ES-I3 (cell line): ENCODE data around the gene C1QTNF12.

ENCODE experiments used
- H3K36me3 ChIP-seq: 2 replicates; pipeline ENCODE4 v1.6.1; 2013; ENCODE audit warnings: mild to moderate bottlenecking, low read length, control low read depth, moderate library complexity; ENCODE audit not compliant: insufficient read depth
- H3K4me1 ChIP-seq: 2 replicates; pipeline ENCODE4 v1.6.1; 2013; ENCODE audit warnings: mild to moderate bottlenecking, control low read depth, low read length; ENCODE audit not compliant: insufficient read depth
- H3K9ac ChIP-seq: 2 replicates; pipeline ENCODE4 v1.6.1; 2013; ENCODE audit warnings: low read depth, mild to moderate bottlenecking, low read length, moderate library complexity
- H3K9me3 ChIP-seq: 2 replicates; pipeline ENCODE4 v1.6.1; 2013; ENCODE audit warnings: mild to moderate bottlenecking, low read length, moderate library complexity; ENCODE audit not compliant: control insufficient read depth, insufficient read depth

The C1QTNF12 gene

DNA sequence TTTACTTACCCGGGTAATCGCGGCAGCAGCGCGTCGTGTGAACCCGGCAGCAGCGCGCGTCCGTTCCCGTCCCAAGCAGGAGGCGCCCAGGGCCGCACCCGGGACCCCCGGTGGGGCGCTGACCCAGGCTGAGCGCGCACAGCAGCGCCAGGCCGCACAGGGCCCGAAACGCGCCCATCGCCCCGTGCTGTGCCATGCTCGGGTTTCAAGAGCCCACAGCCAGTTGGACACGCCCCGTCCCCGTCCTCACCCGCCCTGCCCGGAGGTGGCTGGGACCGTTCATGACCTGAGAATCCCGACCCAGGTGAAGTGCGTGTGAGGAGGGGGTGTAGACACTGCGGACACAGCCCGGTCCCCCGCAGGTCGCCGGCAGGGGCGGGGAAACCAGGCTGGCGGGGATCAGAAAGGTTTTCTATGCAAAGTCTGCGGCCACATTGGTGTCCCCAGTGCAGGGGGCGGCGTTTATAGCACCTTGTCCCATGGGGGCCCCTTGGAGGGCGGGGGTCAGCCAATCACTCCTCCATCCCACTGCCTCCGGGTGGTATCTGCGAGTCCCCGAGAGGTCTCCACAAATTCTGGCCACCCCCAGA lies 40.1 kb downstream of the C1QTNF12 start, which contains the start of gene TNFRSF18:
Gene TNFRSF18 (minus strand): TSS at position 217 of the 590 bp plus-strand sequence. CDS start 21 bp downstream, at position 196.
- H3K9ac ChIP-seq: peak within 1 kb of the TSS; percentile 32
- H3K36me3 ChIP-seq: no peaks in the 10 kb centered on the region
- H3K9me3 ChIP-seq: no peaks in the 10 kb centered on the region
- H3K4me1 ChIP-seq: peaks cover 7% of the 10 kb centered on the region; the same call in 1 of the 2 replicates

DNA sequence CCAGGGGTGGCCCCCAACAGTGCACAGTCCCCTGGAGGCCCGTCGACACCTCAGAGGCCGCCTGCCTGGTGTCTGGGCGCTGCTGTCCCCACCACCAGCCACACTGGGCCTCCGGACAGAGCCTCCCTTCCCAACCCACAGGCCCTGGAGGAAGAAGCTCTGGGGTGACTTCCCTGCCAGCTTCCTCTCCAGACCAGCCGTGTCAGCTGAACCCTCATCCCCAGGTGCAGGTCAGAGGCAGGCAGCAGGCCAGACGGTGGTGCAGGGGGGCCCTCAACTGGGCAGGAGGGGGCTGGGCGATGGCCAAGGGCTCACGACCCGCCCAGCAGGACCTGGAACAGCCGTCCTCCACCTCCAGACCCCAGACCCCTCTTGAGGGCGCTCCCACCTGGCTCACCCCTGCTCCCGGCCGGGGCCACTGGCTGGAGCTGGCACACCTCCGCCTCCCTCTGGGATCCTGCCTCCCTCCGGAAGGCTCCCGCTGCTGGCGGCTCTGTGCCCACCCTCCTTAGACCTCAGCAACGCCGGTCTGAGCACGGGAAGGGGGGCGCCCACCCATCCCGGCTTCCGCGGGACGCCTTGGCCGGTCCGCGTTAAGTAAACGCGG lies 40.6 kb downstream of the C1QTNF12 start:
- H3K9ac ChIP-seq: peak overlapping the region; percentile 32; the same call in 1 of the 2 replicates
- H3K4me1 ChIP-seq: peaks cover 7% of the 10 kb centered on the region; the same call in 1 of the 2 replicates
- no peaks in the 10 kb centered on the region for H3K9me3 ChIP-seq
- no peaks in the 10 kb centered on the region for H3K36me3 ChIP-seq

DNA sequence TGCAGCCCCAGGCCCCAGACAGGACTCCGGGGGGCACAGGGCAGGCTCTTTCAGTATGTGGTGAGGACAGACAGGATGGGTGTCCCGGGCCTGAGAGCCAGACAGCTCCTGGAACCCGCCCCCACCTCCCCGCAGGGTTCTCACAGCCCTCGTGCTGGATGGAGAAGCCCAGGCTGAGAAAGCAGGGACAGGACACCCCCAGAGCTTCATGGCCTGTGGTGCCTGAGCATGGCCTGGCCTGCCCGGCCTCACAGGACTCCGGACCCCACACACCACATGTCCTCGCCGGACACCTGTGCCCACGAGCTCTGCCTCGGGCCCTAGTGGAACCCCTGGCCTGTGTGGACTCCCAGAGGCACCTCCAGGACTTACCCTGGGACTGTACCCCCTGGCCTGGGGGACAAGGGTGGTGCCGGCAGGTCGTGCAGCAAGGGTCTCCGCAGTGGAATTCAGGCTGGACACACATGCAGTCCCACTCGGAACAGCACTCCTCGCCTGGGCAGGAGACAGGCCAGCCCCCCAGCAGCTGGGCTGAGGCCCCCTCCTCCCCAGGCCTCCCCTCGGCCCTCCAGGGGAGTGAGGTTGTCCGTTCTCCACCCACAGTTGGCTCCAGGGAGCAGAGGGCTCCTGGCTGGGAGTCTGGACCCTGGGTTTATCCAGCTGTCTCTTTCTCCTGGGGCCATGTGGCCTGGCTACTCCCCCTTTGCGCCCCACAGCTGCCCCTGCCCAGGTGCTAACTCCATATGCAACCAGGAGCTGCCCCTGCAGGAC lies 41.3 kb downstream of the C1QTNF12 start:
- H3K36me3 ChIP-seq: no peaks in the 10 kb centered on the region
- H3K4me1 ChIP-seq: peaks cover 7% of the 10 kb centered on the region; the same call in 1 of the 2 replicates
- no peak overlapping the region for H3K9ac ChIP-seq
- H3K9me3 ChIP-seq: no peaks in the 10 kb centered on the region

DNA sequence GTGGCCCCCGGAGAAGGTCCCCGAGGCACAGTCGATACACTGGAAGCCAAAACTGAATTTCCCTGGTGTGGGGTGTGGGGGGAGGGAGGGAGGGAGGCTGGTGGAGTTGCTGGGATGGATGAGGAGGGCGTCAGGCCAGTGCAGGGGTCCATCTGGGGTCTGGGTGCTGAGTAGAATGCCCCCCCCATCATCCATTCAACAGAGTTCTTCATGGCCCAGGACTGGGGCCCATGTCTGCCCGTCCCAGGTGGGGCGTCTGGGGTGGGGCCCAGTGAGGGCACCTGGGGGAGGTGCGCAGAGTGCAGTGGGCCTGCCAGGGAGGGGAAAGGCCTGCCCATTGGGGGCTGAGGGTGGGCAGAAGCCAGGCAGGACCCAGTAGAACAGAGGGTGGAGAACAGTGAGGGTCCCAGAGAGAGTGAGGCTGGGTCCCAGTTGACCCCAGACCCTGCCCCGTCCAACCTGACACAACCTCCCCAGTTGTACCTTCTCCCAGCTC lies 42.0 kb downstream of the C1QTNF12 start:
- H3K9ac ChIP-seq: no peak overlapping the region
- H3K9me3 ChIP-seq: no peaks in the 10 kb centered on the region
- no peaks in the 10 kb centered on the region for H3K36me3 ChIP-seq
- peaks cover 7% of the 10 kb centered on the region; the same call in 1 of the 2 replicates for H3K4me1 ChIP-seq

DNA sequence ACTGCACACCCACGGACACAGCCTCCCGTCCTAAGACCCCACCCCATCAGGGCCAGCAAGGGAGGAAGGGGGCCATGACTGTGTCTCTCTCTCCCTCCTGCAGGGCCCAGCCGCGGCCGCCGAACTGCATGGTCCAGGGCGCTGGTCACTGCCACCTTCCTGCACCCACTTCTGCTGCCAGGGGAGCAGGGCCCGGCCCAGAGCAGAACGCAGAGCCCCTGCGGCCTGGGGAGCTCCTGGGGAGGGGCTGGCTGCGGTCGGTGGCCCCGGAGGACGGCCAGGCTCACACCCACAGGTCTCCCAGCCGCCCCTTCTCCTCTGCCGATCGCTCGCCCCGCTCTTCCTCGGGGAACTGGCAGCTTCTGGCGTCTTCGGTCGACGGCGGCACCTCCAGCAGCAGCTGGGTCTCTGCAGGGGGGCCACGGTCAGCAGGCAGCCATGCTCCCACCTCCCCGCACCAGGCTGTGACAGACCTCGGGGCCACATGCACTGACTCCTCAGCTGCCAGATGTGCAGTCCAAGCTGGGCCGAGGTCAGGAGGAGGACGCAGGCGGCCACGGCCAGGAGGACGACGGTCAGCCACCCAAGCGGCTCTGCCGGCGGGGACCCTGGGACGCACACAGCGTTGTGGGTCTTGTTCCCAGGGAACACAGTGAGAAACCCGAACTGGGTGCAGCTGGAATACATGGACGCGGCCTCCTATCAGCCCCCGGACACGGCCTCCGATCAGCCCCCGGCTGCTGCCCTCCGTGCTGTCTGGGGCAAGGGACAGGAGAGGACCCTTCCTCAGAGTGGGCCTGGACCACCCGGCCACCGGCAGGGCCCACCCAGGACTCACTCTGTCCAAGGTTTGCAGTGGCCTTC lies 42.7 kb downstream of the C1QTNF12 start:
- H3K36me3 ChIP-seq: no peaks in the 10 kb centered on the region
- H3K4me1 ChIP-seq: peaks cover 7% of the 10 kb centered on the region; the same call in 1 of the 2 replicates
- no peaks in the 10 kb centered on the region for H3K9me3 ChIP-seq
- H3K9ac ChIP-seq: no peak overlapping the region

DNA sequence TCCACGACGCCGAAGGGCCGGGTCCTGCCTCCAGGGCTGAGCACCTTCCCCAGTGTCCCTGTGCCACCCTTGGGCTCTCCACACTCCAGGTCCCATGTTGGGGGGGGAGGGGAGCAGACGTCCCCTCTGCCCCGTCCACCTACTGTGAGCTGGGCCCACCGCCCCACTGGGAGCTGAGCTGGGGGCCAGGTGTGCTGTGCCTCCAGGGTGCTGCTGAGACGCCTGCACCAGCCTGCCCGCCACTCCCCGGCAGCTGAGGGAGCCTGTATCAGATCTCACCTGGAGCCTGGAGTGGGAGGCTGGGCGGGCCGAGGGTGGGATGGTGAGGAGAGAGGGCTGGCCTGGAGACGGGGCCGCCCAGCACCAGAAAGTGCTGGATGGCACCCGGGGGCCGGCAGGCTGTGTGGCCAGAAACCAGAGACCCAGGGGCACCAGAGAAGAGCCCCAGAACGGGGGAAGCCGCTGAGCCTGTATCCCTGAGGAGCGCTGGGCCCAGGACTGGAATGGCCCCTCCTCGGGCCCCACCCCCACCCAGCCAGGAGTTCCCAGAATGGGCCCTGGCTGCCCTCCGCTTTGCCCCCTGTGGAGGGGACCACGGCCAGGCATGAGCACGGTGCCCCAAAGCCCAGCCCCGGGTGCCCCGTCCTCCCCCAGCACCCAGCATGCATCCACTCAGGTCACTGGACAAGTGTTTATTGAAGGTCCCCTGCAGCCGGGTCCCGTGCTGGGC lies 43.5 kb downstream of the C1QTNF12 start:
- Histone ChIP-seq H3K36me3 (no peaks in the 10 kb centered on the region), H3K9me3 (no peaks in the 10 kb centered on the region), H3K4me1 (peaks cover 4% of the 10 kb centered on the region; the same call in 1 of the 2 replicates), H3K9ac (no peak overlapping the region)

DNA sequence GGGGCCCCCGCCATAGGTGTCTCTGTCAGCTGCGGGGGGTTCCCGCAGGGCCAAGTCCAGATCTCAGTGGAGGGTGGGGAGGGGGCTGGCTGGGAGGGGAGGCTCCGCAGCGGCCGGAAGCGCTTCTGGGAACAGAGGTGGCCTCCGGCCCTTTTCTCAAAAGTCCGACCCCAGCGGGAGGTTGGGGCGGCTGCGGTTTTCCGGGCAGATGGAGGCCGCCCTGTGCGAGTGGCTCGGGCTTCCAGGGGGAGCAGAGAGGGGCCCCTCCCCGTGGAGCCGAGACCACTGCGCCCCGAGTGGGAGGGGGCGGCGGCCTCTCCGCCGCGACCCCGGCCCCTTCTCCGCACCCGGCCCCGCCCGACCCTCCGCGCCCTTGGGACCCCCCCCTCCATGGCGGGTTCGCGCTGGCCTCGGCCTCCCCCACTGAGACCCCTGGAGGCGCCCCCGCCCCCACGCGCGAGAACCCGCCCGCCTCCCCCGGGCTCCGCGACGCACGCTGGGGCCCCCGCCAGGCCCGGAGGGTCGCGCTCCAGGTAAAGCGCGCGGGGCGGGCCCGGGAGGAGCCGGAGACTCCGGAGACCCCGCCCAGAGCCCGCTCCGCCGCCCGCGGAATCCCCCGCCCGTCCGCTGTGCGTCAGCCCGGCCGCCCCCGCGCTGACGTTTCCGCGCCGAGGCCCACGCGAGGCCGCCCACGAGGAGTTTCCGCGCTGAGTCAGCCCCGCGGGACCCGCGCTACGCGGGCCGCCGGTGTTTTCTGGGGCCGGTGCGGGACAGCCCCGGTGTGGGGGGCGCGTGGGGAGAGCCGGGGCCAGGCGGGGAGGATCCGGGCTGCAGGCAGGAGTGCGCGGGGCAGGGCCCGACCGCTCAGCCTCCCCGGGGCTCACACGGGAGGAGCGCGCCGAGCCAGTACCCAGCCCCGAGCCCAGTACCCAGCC lies 45.4 kb downstream of the C1QTNF12 start:
- H3K4me1 ChIP-seq: no peaks in the 10 kb centered on the region; the same call in 1 of the 2 replicates
- peak overlapping the region; percentile 48 for H3K9ac ChIP-seq
- no peaks in the 10 kb centered on the region for H3K9me3 ChIP-seq
- H3K36me3 ChIP-seq: no peaks in the 10 kb centered on the region

DNA sequence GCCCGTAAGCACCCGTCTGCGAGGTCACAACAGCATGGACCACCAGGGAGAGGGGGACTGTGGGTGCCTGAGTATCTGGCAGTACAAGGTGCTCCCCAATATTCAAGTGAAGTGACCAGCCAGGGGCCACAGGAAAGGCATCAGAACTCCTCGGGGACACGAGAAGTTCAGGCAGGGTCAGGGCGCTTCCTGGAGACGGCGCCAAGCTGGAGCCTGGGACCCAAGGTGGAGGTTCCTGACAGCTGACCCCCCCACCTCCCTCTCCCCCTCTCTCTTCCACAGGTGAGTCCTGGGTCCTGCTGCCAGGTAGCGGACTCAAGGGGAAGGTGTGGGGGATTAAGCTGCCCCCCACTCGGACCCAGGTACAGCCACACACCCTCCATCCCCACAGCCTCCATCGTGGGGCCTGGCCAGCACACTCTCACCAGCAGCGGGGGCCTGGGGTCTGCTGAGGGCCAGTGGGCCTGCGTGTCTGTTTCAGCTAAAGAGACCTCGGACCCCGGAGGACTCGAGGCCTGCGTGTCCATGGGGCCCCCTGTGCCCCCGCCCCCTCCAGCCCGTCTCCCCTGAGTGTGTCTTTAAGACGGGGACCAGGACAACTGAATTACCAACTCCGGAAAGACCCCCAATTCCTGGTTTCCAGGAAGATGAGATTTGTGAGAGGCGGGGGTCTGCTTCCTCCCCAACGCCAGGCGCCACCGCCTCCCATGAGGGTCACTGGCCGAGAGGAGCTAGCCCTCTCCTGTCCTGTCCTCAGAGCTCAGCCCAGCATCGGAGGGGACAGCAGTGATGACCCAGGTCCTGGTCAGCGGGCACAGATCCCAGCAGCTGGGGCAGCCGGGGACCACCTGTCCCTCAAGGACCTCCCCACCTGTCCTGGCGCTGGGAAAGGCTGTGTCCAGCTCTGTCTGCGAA lies 46.3 kb downstream of the C1QTNF12 start:
- no peaks in the 10 kb centered on the region for H3K36me3 ChIP-seq
- no peaks in the 10 kb centered on the region for H3K4me1 ChIP-seq
- no peak overlapping the region for H3K9ac ChIP-seq
- no peaks in the 10 kb centered on the region for H3K9me3 ChIP-seq

DNA sequence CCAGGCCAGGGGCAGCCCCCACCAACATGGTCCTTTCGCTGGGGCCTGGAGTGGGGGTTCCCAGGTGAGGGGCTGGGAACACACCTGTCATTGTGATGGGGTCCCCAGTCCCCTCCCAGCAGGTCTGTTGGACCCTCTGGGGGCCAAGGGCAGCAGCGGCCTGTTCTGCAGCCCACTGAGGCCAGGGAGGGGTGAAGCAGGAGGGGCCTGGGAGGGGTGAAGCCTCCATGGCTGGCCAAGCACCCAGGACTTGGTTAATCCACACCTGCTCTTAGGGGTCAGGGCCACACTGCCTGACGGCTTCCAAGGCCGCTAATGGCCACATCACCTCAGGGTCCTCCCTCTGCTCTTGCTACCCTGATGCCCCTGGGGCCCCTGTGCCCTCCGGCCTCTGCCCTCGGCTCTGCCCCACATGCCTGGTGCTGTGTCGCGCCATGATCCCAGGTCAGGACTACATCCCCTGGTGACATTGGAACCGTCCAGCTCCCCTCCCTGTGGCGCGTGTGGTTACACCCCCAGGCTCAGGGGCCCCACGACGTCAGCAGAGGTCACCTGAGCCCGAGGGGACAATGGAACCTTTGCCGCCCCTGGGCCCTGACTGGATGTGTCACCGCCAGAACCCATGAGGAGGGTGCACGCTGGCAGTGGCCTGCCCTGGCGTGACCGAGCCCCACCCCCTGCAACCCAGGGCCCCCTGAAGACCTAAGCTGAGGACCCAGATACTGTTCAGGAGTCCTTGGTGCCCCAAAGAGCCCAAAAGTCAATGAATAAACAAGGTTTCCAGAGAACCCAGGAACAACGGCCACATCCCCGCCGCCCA lies 47.2 kb downstream of the C1QTNF12 start:
- H3K36me3 ChIP-seq: no peaks in the 10 kb centered on the region
- H3K9me3 ChIP-seq: no peaks in the 10 kb centered on the region
- H3K9ac ChIP-seq: no peak overlapping the region
- H3K4me1 ChIP-seq: no peaks in the 10 kb centered on the region

DNA sequence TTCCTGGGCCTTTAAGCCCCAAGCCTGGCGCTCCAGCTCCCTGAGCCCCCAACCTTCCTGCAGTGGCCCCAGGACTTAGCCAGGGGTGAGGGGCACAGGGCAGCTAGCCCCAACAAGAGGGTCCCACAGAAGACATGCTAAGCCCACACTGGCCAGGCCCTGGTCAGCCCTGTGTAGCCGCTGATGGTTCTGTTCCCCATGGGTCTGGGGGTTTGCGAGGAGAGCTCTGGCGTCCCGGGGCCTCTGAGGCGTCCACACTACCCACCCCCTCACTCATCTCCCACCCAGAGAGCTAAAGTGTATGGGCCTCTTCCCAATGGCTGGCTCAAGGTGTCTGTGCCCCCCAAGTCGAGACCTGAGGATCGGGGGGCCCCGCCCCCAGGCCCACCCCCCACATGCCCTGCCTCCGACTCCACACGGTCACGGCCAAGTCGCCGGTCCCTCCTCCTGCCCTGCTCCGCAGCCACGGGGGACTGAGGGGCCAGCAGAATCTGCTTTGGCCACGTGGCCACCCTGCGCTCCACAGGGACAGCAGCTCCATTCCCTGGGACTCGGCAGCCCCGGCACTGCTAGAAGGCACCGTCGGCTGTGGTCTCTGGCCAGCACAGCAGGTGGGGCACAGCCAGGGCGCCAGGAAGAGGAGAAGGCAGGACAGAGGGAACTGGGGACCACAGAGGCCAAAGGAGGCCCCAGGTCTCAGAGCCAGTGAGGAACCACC lies 47.9 kb downstream of the C1QTNF12 start:
- Histone ChIP-seq H3K36me3 (no peaks in the 10 kb centered on the region), H3K4me1 (no peaks in the 10 kb centered on the region), H3K9ac (no peak overlapping the region)

More for the DNA sequence above, 47.9 kb downstream of the C1QTNF12 start:
- no peaks in the 10 kb centered on the region for H3K9me3 ChIP-seq
